Right hindlimb (tissue), 1 donor: ENCODE measurements around the gene GABRP.
"Not testable (repeated sequence)": the region's sequence is repeated elsewhere in the genome, so short reads cannot be mapped to it uniquely, and the experiment has no call there.

Source experiments
- DNase-seq: peaks from one replicate; pipeline ENCODE4 v3.0.0-alpha.2; 2018

The GABRP gene

GRCh38 chr5:170755679-170756456 is 27.7 kb upstream of the GABRP start:
- no peak for DNase-seq

- DNase-seq = no peak
These were observed 26.8 kb upstream of the GABRP start for GRCh38 chr5:170756691-170757090.

DNA sequence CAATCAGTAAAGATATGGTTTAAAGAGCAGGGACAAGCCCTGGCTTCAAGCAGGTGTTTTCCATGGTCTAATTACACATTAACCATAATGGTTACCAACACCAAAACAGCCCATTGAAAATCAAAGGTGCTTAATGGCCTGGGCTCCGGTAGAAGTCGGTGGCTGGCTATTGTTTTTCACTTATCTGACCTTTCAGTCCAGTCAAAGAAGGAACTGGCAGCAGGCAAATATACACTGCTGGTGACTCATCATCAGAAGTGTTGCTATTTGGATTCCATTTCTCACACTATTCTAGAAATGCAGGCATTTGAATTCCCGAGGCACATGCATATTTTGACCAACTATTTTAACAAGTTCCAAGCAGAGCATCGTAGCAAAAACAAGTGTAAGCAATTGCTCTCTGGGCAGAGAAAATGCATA is 26.3 kb upstream of the GABRP start:
- DNase-seq = no peak

DNA sequence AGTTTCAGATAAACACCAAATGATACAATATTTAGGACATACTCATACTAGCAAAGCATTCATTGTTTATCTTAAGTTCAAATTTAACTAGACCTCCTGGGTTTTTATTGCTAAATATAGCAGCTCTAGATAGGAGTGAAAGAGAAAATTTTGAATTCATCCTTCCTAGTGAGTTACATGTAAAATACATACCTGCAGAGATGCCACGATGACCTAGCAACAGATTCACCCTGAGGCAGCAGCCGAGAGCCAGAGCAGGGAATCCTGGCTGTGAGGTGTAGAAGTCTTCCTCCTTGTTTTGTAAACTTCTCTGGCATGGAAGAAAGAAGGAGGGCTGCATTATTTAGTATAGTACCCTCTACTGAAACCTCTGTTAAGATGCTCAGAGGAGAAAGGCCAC is 25.9 kb upstream of the GABRP start:
- no peak for DNase-seq

- no peak for DNase-seq
These were observed 25.0 kb upstream of the GABRP start for GRCh38 chr5:170758481-170758880.

DNA sequence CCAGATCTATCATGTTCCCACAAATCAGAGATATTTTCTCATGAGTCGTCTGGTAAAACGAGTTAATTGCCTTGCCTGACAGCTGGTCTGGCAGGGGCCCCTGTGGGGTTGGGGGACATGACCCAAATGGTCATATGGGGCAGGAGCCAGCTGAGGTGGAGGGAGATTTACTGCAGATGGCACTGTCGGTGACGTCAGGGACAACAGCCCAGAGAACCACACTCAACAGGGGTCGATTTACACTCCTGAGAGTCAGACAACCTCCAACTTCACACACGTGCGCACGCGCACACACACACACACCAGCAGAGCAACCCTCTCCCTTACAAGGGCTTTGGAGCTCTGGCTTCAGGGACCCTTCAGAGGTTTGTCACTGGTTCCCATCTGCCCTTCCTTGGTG is 23.4 kb upstream of the GABRP start:
- no peak for DNase-seq

- no peak for DNase-seq
These were observed 22.3 kb upstream of the GABRP start for GRCh38 chr5:170761048-170761707.

- no peak for DNase-seq
These were observed 21.8 kb upstream of the GABRP start for GRCh38 chr5:170761708-170762066.

GRCh38 chr5:170762298-170762697 is 21.2 kb upstream of the GABRP start:
- not testable (repeated sequence) for DNase-seq

DNA sequence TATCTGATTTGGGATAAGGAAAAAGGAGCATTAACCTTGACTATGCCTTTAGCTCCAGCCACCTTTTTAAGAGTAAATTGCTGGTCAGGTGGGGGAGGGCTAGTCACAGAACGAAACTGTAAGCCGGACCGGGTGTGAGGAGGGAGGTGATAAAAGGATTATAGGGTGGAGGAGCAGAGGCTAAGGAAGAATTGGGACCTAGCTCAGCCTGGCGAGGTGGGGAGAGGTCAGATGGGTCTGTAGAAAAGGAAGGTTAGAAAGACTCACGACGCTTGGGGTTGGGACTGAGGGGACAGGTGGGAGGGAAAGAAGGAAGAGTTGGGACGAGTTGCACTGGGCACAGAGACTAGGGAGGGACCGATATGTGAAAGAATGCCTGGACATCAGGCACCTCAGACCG is 17.7 kb upstream of the GABRP start:
- not testable (repeated sequence) for DNase-seq

DNA sequence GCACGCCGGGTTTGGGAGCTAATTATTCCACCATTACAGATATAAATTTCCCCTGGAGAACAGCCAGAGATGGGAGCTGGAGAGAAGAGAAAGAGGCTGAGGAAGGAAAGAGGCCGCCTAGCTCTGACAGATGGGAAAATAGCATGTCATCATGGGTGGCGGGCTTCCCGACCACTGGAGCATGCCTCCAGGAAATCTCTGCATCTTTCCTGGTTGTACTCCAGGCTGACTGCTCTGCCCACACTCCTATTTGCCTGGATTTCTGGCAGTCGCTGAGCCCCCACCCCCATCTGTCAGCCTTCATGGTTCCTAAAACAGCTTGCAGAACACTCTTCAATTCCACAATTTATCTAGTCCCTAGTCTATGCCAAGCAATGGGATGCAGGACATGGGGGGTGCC is 14.3 kb upstream of the GABRP start:
- DNase-seq = peak; percentile 62

- no peak for DNase-seq
These were observed 13.6 kb upstream of the GABRP start for GRCh38 chr5:170769898-170770416.

DNA sequence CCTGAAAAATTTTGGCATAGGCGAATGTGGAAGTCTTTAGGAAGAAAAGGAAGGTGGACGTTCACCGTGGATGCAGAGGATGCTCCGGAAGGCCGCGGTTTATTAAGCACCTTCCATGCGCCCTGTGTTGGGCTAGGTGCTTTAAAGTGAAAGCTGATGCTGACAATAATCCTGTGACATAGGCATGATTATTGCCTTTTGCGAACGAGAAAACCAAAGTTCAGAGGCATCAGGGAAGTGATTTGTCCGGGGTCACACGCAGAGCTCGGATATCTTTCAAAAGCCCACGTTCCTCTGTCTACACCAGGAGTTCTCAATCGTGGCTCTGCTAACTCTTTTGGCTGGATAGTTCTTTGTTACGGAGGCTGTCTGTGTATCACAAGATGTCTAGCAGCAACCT is 12.0 kb upstream of the GABRP start:
- no peak for DNase-seq

DNA sequence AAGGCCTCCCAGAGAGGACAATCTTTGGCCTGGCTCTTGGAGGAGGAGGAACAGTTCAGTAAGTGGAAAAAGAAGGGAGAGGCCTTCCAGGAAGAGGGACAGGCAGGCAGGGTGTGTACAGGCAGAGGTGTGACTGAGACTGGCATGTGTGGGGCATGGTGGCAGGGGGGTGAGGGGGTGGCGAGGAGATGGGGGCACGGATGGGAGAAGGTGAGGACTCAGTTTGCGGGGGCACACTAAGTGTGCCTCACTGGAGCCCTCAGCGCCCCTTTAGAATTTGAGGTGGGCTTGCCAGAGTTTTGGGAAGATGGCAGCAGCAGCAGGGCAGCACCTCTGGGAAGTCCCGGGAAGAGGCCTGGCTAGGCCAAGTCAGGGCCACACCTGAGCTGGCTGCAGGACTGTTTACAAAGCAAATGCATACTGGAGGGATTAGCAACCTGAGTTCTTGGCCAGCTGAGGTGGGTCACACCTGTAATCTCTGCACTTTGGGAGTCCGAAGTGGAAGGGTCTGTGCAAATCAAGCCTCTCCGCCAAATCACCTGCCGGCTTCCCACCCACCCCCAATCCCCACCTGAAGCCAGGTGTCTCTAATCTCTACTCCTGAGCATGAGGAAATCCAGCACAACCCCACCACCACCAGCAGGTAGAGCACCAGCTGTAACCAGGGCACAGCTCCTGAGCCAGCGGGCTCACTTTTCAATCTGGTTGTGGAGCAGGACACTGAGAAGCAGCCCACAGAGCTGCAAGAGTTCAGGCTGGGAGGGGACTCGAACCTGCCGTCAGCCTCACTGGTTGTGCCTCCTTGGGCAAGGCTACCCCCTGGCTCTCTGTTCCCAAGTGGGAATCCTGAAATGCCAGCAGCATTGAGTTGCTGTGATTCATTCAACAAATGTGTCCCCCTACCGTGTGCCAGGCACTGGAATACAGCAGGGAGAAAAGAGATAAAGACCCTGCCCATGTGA is 10.2 kb upstream of the GABRP start:
- no peak for DNase-seq

DNA sequence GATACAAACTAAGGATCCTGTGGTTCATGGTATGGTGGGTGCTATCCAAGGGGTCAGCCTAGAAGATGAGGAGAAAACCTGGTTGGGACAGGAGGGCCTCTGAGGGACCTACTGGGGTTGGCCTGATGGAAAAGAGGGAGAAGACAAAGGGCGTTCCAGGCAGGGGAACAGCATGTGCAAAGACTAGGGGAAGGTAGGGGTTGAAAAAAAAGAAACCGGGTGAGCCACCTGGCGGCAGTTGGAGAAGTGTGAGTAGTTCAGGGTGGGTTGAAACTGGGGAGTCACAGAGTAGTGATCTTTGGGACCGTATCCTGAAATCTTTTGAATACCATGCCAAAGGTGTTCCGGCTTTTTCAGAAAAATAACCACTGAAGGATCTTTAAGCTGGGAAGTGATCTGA is 8.7 kb upstream of the GABRP start:
- DNase-seq = no peak

- no peak for DNase-seq
These were observed 1.6 kb upstream of the GABRP start for GRCh38 chr5:170781946-170782345.

DNA sequence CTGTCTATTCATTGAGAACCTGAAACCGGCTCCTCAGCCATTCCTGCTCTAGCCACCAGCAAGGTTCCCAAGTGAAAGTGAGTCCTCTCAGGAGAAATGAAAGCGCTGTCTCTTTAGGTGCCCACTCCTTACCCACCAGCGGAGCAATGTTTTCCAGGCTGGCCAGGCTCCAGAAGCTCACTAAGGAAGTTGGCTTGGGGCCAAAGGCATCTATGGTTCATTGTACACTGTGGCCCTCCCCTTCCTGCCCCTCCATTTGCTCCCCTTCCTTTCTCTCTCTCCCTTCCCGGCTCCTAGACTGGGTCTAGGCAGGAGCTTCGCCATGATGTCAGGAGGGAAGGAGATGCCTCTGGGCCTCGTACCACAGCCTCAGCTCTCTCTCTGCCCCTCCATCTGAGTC is 1.1 kb upstream of the GABRP start:
- DNase-seq = no peak

- no peak for DNase-seq
These were observed 1.9 kb downstream of the GABRP start for GRCh38 chr5:170785416-170785815.

DNA sequence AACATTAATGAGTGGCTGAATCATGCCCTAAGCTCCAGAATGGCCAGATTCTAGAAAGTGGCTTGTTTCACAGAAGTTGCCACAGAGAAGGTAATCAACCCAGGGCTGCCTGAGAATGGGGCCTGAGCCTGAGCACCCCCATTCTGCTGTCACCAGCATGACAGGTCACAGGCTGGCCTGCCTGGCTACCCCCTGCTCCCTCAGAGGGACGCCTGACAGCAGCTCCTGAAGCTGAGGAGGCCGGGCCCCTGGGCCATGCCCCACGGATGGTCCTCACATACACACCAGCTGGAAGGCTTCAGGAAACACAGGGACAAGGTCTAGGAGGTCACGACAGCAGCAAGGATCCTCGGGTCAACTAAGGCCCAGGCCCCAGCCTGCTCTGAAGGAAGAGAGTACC is 3.7 kb downstream of the GABRP start:
- no peak for DNase-seq

- DNase-seq = no peak
These were observed 5.2 kb downstream of the GABRP start for GRCh38 chr5:170788626-170789304.

DNA sequence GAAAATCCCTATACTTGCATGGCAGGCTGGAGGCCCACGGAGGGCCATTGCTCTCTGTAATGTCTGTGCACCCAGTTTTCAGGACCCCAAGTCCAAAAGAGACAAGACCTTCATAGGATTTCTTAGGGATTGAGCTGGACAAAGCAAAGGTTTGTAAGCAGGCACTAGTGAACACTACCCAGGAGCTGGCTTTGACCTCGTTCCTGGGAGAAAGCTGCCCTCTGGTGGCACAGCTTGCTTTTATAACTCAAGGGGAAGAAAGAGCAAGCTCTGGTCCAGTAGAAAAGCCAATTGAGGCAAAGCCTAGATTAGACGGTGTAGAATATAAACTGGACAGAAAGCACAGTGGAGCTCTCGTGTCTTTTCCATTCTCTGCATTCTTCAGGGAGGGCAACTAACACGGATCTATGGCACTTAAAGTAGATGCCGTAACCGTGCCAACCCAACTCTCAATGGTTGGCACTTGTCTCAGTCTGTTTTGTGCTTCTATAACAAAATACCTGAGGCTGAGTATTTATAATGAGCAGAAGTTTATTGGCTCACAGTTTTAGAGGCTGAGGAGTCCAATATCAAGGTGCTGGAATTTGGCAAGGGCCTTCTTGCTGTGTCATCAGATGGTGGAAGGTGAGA is 7.9 kb downstream of the GABRP start:
- DNase-seq = peak; percentile 79

DNA sequence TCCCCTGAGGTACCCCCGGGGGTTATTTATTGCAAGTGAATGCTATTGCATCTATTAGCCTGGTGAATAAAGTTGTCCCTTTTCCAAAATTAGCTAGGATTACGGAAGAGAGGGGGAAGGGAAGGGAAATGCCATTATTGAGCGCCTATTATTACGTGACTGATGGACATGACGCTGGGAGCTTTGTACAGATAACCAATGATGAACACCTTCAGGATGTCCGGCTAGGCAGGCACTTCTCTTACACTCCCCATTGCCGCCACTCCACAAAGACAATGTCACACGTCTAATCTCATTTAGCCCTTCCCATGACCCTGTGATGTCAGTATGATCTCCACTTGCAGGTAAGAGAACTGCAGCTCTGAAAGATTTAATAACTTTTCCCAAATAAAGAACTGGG is 9.4 kb downstream of the GABRP start:
- DNase-seq = no peak
